ENCODE measurements around the gene UGT1A3.

Gene UGT1A3

DNA sequence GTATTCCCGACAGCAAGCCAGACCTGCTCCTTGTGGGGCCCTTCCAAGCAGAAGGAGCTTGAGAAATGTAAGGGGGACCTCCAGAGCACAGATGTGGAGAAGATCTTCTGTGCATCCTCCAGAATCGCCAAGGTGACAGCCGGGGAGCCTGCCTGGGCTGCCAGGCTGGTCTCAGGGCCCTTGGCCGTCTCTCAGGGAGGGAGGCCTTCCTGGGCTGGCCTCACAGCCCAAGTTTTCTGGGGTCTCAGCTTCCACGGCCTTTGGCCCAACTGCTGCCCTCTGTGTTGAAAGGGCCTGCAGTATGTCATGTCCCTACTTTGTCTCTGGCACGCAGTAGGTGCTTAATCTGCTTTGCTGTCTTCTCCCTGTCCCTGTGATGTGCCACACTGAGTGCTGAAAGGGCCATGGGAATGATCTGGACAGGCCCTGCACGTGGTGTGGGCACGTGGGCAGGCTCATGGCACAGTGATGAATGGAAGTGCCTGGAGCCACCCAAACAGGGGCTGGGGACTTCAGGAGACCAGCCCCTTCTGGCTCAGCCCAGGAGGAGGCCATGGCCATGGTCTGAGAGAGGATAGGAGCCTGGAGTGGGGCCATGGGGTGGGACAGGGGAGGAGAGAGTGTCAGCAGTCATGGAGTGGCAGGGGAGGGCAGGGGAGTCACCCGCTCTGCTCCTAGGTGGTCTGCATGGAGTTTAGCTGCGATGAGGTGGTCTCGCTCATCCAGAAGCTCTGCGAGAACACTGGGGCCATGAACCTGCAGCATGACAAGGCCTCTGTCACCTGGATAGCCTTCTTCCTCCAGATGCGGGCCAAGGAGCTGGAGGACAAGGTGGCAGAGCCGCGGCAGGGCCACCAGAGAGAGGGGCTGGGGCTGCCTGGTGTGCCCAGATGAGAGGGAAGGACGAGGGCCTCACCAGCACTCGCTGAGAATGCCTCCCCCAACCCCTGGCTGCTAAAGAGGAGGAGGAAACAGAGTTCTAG lies 90.1 kb downstream of the UGT1A3 start:
- peak; percentile 49 for DNase-seq

DNA sequence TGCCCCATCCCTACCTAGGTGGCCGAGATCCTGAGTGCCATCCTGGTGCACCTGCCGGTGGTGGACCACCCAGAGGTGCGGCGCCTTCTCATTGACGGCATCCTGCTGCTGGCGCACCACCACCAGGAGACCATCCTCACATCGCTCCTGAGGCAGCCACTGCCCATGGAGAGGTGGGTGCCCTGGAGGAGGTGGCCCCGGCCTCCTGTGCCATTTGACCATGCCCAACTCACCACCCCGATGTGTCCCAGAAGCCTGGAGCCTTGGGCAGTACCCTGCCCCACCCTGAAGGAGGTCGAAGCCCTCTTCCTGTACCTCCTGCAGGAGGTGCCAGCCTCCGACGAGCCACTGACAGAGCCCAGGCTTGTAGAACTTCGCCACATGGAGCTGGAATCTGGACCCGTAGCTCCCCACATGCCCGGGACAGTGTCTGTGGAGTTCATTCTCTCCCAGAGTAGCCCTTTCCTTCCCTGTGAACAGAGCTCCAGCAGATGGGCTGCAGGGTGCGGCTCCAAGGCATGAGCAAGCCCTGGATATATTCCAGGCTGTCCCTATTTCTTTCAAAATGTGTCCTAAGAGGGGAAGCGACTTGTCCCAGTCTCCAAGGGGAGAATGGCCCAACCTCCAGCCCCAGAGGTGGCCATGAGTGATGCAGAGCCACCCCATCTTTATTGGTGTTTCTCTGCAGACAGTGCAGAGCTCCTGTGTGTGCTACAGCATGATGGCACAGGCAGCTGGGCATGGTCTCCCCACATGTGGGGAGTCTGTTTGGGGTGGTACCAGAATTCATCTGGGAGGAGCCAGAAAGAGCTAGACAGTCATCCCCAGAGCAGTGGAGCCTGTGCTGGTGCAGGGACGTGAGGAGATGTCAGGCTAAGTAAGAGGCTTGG lies 91.3 kb downstream of the UGT1A3 start:
- DNase-seq, result peak; percentile 49

DNA sequence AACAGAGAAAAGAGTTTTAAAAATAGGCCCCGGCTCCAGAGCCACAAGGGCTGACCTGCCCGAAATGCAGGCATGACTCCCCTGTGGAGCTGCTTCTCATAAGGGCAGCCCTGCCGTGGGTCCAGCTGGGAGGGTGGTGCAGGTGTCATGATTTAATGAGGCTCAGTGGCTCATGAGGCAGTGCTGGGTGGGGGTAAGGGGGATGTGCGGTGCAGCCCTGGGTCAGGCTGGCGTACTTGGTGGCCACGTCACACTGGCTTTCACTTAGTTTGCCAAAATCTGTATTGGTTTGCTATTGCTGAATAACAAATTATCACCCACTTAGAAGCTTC lies 91.9 kb downstream of the UGT1A3 start:
- peak; percentile 49 for DNase-seq

DNA sequence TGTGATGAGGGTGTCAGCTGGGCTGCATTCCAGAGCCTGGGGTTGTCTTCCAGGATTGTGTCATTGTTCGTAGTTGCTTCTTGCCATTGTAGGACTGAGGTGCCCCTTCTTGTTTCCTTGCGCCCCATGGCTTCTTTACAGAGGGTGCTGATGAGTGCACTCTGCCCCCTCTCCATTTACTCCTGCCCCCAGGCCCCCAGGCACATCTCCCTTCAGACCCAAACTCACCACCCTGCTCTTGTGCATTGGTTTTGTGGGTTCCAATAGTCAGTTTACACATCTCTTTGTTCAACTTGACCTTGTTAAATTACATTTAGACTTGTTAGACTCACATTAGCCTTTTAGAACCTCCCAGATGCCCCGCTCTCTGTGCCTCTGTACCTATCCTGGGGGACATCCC lies 92.4 kb downstream of the UGT1A3 start:
- DNase-seq, result peak; percentile 17

DNA sequence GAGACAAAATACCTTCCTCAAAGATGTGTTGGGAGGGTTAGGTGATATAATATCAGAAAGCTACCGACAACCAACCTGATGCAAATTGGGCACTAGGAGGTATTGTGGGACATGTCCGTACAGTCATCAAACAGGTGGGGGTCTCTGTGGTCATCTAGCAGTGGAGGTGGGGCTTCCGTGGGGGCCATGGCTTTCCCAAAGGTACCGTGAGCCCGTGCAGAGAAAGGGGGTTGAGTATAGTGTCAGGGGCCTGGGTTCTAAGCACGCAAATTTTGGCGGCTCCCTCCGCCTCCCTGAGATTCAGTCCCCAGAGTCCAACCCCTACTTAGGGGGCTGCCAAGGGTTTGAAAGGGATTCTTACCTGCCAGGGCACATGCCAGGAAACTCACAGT lies 92.9 kb downstream of the UGT1A3 start:
- no peak for DNase-seq

DNA sequence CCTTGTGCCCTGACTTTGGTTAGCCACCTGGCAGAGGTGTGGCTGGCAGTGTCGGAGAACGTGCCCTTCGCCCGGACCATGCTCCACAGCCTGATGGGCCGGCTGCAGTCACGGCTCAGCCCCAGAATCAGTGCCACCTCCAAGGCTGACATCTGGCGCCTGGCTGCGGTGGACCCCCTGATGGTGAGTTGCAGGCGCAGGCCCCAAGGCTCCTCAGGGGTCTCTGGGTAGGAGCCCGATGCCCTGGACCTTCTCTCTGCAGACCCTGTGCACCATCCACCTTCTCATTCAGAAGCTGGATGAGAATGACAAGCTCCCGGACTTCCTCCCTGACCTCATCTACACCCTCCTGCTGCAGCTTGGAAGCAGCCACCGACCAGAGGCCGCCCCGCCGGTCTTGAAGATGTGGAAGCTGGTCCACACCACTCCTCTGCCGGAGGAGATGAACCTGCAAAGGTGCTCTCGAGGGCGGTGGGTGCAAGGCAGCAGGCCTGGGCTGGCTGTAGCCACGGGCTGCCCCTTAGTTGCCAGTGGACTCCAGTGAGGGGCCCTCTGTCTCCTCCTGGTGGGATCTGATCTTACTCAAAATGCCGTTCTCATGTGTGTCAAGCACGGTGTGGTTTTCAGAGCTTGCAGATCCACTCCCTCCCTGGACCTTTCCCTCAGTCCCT lies 93.4 kb downstream of the UGT1A3 start:
- DNase-seq, result peak; percentile 44
